ENCODE data around the gene VCAN. TPM values are rescaled to one million over a fixed set of nuclear protein-coding genes. Genes with fewer than 3 reads are reported as not detected.

VCAN gene
- total and polyA plus RNA-seq, 2 of the 4 experiments (the other 2 are of a cell fraction): 45.3 to 158 TPM

DNA sequence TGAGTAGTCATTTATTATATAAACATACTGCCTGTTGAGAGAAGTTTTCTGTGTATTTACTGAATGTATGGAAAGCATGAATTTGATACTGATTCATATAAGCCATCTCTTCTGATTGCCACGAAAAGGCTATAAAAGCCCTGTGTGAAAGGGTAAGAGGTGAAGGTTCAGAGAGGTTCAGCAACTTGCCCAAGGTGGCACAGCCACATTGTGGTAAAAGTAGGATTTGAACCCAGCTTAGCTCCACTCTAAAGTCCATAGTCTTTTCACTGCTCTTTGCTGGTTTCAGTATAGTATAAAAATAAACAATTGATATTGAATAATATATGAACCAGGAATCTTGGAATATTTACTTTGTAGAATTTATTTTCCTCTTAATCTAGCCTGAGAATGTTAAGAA lies 71.3 kb downstream of the VCAN start:
- intact Hi-C loops (cut with micrococcal nuclease): no loop called here
- no peak for ATAC-seq (ENCODE audit: low read depth)
- ChIA-PET POLR2A (ENCODE audit: unreplicated experiment) (no interaction called here), CTCF (no interaction called here)
- BruUV-seq (replicated peaks): no TSS peak
- Histone ChIP-seq H3K79me1 (ENCODE audit: low read depth in 1 of 2, low read length in 2 of 2) (peaks cover 8 to 20% of the 10 kb centered on the region in 2 experiments; a peak in 2 of 4 replicates), H3K9me1 (ENCODE audit: insufficient read depth, low read length) (peaks cover 2% of the 10 kb centered on the region; the same call in 1 of the 2 replicates), H3K36me3 (ENCODE audit: control insufficient read depth, insufficient read depth, low read length) (peaks cover 9% of the 10 kb centered on the region), H4K20me1 (ENCODE audit: insufficient read depth, low read length) (no peaks in the 10 kb centered on the region), H3K4me2 (ENCODE audit: low read depth, low read length) (no peak overlapping the region), H2BK20ac (ENCODE audit: low read depth, low read length) (no peak overlapping the region), H2BK120ac (ENCODE audit: low read depth, low read length) (no peak overlapping the region), H3K9me3 (ENCODE audit: control insufficient read depth, insufficient read depth, low read length) (no peaks in the 10 kb centered on the region), H3K27ac (ENCODE audit: insufficient read depth, low read length) (no peak overlapping the region), H3K18ac (ENCODE audit: low read depth, low read length) (no peak overlapping the region), H2BK5ac (ENCODE audit: low read depth, low read length, poor library complexity, severe bottlenecking) (no peak overlapping the region), H2AK9ac (replicated peaks; ENCODE audit: low read depth, low read length, poor library complexity) (no peak overlapping the region), H3K23ac (ENCODE audit: low read depth, low read length) (no peak overlapping the region), H2BK15ac (ENCODE audit: low read depth, low read length) (no peak overlapping the region), H3K4me1 (ENCODE audit: control insufficient read depth, insufficient read depth, low read length) (no peaks in the 10 kb centered on the region), H3K56ac (ENCODE audit: extremely low read depth, insufficient read depth, low read length) (no peak overlapping the region), H2AFZ (replicated peaks; ENCODE audit: low read length, poor library complexity) (no peak overlapping the region), H4K5ac (ENCODE audit: low read depth, low read length) (no peak overlapping the region), H4K8ac (ENCODE audit: low read depth in 2 of 2, low read length in 2 of 2) (no peak overlapping the region), H3K27me3 (ENCODE audit: control insufficient read depth, insufficient read depth, low read length) (no peaks in the 10 kb centered on the region), H3K14ac (replicated peaks; ENCODE audit: low read depth, low read length) (no peak overlapping the region), H4K91ac (ENCODE audit: insufficient read depth, low read depth, low read length) (no peak overlapping the region), H3K9ac (ENCODE audit: low read depth, low read length) (no peak overlapping the region), H3K4me3 (ENCODE audit: insufficient read depth, low read depth, low read length) (no peak overlapping the region), H2AK5ac (ENCODE audit: low read depth, low read length) (no peak overlapping the region), H3K4ac (ENCODE audit: low read depth, low read length) (no peak overlapping the region)
- in situ Hi-C loops (cut with MboI; ENCODE audit: low sequenced_read_pairs): no loop called here
- no peak for DNase-seq
- no peak for TF ChIP-seq MXI1 (IDR thresholded peaks at IDR 0.05; ENCODE audit: borderline replicate concordance, low read depth, low read length)
- no peak for TF ChIP-seq MAFK (IDR thresholded peaks at IDR 0.05; ENCODE audit: low read depth, low read length)
- TF ChIP-seq RFX5 (IDR thresholded peaks at IDR 0.05; ENCODE audit: low read depth, low read length): no peak
- TF ChIP-seq BHLHE40 (IDR thresholded peaks at IDR 0.05; ENCODE audit: low read depth, low read length): no peak
- no peak for TF ChIP-seq MAZ (IDR thresholded peaks at IDR 0.05; ENCODE audit: borderline replicate concordance, low read depth, low read length)
- no peak for TF ChIP-seq CEBPB (IDR thresholded peaks at IDR 0.05; ENCODE audit: low read depth, low read length)
- no peak for TF ChIP-seq FOS (IDR thresholded peaks at IDR 0.05; ENCODE audit: low read depth, low read length)
- WGBS, 2 experiments (ENCODE audit: extremely low coverage in 2 of 2, insufficient read length in 1 of 2): no CpG with 5 or more reads among the region's 1 CpG
- dilution Hi-C loops (cut with HindIII; ENCODE audit: low sequenced_read_pairs, unreplicated experiment): no loop called here

Measured in IMR-90 (cell line).